ENCODE data around the gene PI4KA.

The PI4KA gene

GRCh38 chr22:20760084-20760483 lies 98.5 kb downstream of the PI4KA start:
- H3K4me3 ChIP-seq (replicated peaks in 1 of 2; ENCODE audit: low read depth in 2 of 2, low read length in 2 of 2), result no peak overlapping the region
- no peak for TF ChIP-seq CTCF (IDR thresholded peaks at IDR 0.05; ENCODE audit: low read depth, low read length)
- no peak for DNase-seq (ENCODE audit: low read depth in 2 of 2)

DNA sequence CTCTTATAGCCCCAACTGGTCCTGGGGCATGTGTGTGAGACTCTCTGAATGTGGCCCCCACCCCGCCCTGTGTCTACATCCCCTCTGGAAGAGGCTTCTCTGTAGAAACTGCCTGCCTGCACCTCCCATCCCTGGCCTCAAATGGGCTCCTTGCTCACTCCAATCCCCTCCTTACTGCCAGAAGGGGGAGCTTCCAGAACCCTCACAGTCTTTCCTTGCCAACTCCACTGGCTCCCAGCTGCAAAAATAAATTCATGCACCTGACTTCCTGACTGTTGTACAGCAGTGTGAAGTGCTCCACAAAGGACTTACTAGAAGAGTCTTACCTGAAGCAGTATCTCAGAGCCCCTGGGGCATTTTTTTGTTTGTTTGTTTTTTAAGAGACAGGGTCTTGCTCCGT lies 99.9 kb downstream of the PI4KA start:
- DNase-seq (ENCODE audit: low read depth in 2 of 2), result no peak
- peak; percentile 13 for TF ChIP-seq CTCF (IDR thresholded peaks at IDR 0.05; ENCODE audit: low read depth, low read length)

DNA sequence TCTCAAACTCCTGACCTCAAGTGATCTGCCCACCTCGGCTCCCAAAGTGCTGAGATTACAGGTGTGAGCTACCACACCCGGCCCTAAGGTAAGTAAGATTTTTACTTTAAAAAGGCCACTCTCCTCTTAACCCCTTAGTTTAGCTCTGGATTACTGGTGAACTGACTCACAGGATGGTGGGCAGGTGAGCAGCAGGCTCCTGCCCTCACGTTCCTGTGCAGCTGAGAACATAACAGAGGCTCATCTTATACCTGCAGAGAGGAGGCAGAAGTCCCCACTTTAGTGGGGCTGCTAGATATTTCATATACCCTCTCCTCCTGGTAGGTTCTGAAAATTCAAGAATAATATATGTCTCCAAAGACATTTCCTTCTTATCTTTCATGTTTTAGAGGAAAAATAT lies 101.8 kb downstream of the PI4KA start:
- no peak for TF ChIP-seq CTCF (IDR thresholded peaks at IDR 0.05; ENCODE audit: low read depth, low read length)
- no peak for DNase-seq (ENCODE audit: low read depth in 2 of 2)
- no peak overlapping the region for H3K4me3 ChIP-seq (replicated peaks in 1 of 2; ENCODE audit: low read depth in 2 of 2, low read length in 2 of 2)

More for the DNA sequence above, 99.9 kb downstream of the PI4KA start:
- H3K4me3 ChIP-seq (replicated peaks in 1 of 2; ENCODE audit: low read depth in 2 of 2, low read length in 2 of 2), result no peak overlapping the region

DNA sequence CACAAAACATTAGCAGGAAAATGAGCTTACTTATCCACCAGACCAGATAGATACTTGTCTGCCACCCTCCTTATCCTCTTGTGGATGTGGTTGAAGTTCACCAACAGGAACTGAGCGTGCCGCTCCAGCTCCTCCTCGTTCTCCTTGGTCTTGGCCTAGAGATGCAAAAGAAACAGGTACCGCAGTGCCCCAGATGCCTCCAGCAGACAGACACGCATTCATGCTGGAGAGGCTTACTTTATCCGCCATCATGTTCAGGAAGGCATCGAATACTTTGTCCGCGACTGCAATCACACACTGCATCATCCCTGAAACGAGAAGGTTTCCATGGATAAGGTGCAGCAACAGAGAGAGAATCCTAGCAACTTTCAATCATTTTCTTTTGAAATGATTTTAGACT lies 105.7 kb downstream of the PI4KA start:
- no peak for DNase-seq (ENCODE audit: low read depth in 2 of 2)
- H3K4me3 ChIP-seq (replicated peaks in 1 of 2; ENCODE audit: low read depth in 2 of 2, low read length in 2 of 2), result no peak overlapping the region
- TF ChIP-seq CTCF (IDR thresholded peaks at IDR 0.05; ENCODE audit: low read depth, low read length), result no peak

GRCh38 chr22:20752104-20752741 lies 106.4 kb downstream of the PI4KA start:
- no peak for TF ChIP-seq CTCF (IDR thresholded peaks at IDR 0.05; ENCODE audit: low read depth, low read length)
- DNase-seq (ENCODE audit: low read depth in 2 of 2), result no peak
- H3K4me3 ChIP-seq (replicated peaks in 1 of 2; ENCODE audit: low read depth in 2 of 2, low read length in 2 of 2), result no peak overlapping the region

GRCh38 chr22:20751185-20751851 lies 107.3 kb downstream of the PI4KA start:
- H3K4me3 ChIP-seq (replicated peaks in 1 of 2; ENCODE audit: low read depth in 2 of 2, low read length in 2 of 2), result no peak overlapping the region
- no peak for TF ChIP-seq CTCF (IDR thresholded peaks at IDR 0.05; ENCODE audit: low read depth, low read length)
- peak; percentile 3 to 10 for DNase-seq (ENCODE audit: low read depth in 2 of 2)

Data from cardiac fibroblast (primary cell).